ENCODE measurements around the gene CD300LF. TPM values are rescaled to one million over a fixed set of nuclear protein-coding genes. Genes with fewer than 3 reads are reported as not detected.

CD300LF gene
- total and polyA plus RNA-seq, 8 donors: 0.19 to 4.7 (median 0.29) TPM

GRCh38 chr17:74745548-74746177, 32.9 kb upstream of the CD300LF start:
- no peaks in the 10 kb centered on the region for H3K36me3 ChIP-seq
- ATAC-seq (no peak), FAIRE-seq (no peak), DNase-seq (no peak)
- no peak overlapping the region for H3K27ac ChIP-seq
- TF ChIP-seq, protein P1, sequence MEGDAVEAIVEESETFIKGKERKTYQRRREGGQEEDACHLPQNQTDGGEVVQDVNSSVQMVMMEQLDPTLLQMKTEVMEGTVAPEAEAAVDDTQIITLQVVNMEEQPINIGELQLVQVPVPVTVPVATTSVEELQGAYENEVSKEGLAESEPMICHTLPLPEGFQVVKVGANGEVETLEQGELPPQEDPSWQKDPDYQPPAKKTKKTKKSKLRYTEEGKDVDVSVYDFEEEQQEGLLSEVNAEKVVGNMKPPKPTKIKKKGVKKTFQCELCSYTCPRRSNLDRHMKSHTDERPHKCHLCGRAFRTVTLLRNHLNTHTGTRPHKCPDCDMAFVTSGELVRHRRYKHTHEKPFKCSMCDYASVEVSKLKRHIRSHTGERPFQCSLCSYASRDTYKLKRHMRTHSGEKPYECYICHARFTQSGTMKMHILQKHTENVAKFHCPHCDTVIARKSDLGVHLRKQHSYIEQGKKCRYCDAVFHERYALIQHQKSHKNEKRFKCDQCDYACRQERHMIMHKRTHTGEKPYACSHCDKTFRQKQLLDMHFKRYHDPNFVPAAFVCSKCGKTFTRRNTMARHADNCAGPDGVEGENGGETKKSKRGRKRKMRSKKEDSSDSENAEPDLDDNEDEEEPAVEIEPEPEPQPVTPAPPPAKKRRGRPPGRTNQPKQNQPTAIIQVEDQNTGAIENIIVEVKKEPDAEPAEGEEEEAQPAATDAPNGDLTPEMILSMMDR (IDR thresholded peaks at IDR 0.05): no peak
- no peaks in the 10 kb centered on the region for H3K27me3 ChIP-seq
- 81 to 82% methylated on average over 8 of the region's 8 CpGs for WGBS, 2 donors
- intact Hi-C loops (cut with DNase I): loop anchor here in 1 of 3 donors (10.0 kb wide), 1 partner anchor 119 kb away; no protein-coding TSS in a partner anchor
- no peak overlapping the region for H3K4me3 ChIP-seq
- peaks cover 0 to 9% (median 0%) of the 10 kb centered on the region in 3 donors for H3K4me1 ChIP-seq
- no peaks in the 10 kb centered on the region for H3K9me3 ChIP-seq

DNA sequence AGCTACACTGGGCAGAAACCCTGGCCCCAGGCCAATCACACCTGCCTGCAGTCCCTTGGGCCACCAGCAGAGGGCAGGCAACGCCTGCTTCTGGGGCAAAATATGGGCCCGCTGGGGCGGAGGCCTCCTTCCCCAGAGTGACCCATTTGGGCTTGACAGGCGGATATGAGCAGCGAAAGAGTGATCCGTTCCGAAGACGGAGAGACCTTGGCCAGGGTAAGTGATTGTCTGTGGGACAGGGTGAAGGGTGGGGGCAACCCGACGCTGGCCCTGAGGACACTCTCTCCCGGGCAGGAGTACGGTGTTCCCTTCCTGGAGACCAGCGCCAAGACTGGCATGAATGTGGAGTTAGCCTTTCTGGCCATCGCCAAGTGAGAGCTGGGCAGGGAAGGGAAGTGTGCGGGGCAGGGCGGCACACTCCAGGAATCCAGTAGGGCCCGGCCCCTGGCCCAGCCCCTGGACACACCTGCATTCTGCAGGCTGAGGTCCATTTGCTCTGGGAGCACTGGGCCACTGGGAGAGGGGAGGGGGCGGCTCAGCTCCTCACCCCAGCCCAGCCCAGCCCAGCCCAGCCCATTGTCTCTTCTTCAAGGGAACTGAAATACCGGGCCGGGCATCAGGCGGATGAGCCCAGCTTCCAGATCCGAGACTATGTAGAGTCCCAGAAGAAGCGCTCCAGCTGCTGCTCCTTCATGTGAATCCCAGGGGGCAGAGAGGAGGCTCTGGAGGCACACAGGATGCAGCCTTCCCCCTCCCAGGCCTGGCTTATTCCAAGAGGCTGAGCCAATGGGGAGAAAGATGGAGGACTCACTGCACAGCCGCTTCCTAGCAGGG, 32.2 kb upstream of the CD300LF start:
- TF ChIP-seq, protein P1 (IDR thresholded peaks at IDR 0.05): peak; percentile 98 to 100 (median 98)
- no peaks in the 10 kb centered on the region for H3K27me3 ChIP-seq
- peak; percentile 80 to 99 (median 92) for DNase-seq
- peak overlapping the region in 2 of 4 donors; percentile 15 to 23 for H3K4me3 ChIP-seq
- no peak for FAIRE-seq
- H3K27ac ChIP-seq: peak overlapping the region; percentile 11 to 69 (median 53)
- no peaks in the 10 kb centered on the region for H3K36me3 ChIP-seq
- no peaks in the 10 kb centered on the region for H3K9me3 ChIP-seq
- intact Hi-C loops (cut with DNase I): loop anchor here in 2 of 3 donors (5.0 to 10.0 kb wide), 2 partner anchors 120 to 122 kb away; no protein-coding TSS in a partner anchor
- H3K4me1 ChIP-seq: peaks cover 0 to 9% (median 0%) of the 10 kb centered on the region in 3 donors
- WGBS, 2 donors: 23 to 25% methylated on average over 24 of the region's 24 CpGs
- ATAC-seq: peak; percentile 18 to 73 (median 58)

DNA sequence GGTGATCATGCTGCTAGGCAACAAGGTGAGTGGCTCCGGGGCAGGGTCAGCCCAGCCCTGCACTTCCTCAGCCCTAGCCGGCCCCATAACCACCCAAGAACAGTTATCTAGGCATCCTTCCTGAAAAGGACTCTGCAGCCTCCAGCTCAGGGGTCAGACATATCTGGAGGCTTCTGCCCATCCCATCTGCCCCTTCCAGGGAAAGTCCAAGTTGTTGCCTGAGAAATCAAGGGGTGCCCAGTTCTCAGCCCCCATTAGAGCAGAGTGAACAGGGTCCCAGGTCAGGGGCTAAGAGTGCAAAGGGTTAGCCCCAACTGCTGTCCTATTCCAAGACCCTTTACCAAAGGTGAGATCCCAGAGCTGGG, 31.6 kb upstream of the CD300LF start:
- TF ChIP-seq, protein P1 (IDR thresholded peaks at IDR 0.05): no peak
- Histone ChIP-seq H3K27ac (peak overlapping the region in 3 of 4 donors; percentile 49 to 69 (median 57)), H3K27me3 (no peaks in the 10 kb centered on the region), H3K36me3 (no peaks in the 10 kb centered on the region), H3K4me1 (peaks cover 0 to 9% (median 0%) of the 10 kb centered on the region in 3 donors), H3K4me3 (no peak overlapping the region), H3K9me3 (no peaks in the 10 kb centered on the region)
- FAIRE-seq: no peak
- WGBS, 2 donors: 50 to 51% methylated on average over 2 of the region's 2 CpGs
- intact Hi-C loops (cut with DNase I): loop anchor here in 2 of 3 donors (5.0 to 10.0 kb wide), 2 partner anchors 120 to 123 kb away; no protein-coding TSS in a partner anchor
- no peak for DNase-seq
- no peak for ATAC-seq

DNA sequence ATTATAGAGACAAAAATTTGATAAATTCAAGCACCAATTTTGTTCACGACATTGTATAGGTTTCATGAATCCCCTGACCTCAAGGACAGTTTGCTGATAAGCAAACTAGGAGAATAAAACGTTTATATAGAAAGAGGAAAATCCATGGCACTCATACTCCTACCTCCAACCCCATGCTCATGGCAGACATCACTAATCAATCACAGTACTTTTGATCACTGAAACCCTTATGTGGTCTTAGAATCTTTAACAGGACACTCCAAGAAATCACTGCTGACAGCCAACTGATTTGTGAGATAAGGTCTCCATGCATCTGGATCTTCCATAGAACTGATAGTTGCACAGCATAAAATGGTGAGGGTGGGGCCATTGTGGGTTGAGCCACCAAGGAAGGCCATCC, 31.0 kb upstream of the CD300LF start:
- intact Hi-C loops (cut with DNase I): loop anchor here in 2 of 3 donors (5.0 to 10.0 kb wide), 2 partner anchors 121 to 124 kb away; no protein-coding TSS in a partner anchor
- no peak for DNase-seq
- 24 to 31% methylated on average over 2 of the region's 2 CpGs for WGBS, 2 donors
- no peaks in the 10 kb centered on the region for H3K9me3 ChIP-seq
- no peak for ATAC-seq
- no peak for FAIRE-seq
- no peak overlapping the region for H3K4me3 ChIP-seq
- TF ChIP-seq, protein P1 (IDR thresholded peaks at IDR 0.05): no peak
- H3K27me3 ChIP-seq: no peaks in the 10 kb centered on the region
- peaks cover 0 to 9% (median 0%) of the 10 kb centered on the region in 3 donors for H3K4me1 ChIP-seq
- no peak overlapping the region for H3K27ac ChIP-seq
- no peaks in the 10 kb centered on the region for H3K36me3 ChIP-seq
